Measurements from ENCODE around the gene NBEAL1.
"Not testable (repeated sequence)": the region's sequence is repeated elsewhere in the genome, so short reads cannot be mapped to it uniquely, and the experiment has no call there.

The NBEAL1 gene

GRCh38 chr2:203014456-203015199 lies at the start of gene NBEAL1:
NBEAL1 (plus strand) TSS chr2:203014875; CDS start chr2:203016385, 1,510 bp downstream.
- peak; percentile 98 for DNase-seq

DNA sequence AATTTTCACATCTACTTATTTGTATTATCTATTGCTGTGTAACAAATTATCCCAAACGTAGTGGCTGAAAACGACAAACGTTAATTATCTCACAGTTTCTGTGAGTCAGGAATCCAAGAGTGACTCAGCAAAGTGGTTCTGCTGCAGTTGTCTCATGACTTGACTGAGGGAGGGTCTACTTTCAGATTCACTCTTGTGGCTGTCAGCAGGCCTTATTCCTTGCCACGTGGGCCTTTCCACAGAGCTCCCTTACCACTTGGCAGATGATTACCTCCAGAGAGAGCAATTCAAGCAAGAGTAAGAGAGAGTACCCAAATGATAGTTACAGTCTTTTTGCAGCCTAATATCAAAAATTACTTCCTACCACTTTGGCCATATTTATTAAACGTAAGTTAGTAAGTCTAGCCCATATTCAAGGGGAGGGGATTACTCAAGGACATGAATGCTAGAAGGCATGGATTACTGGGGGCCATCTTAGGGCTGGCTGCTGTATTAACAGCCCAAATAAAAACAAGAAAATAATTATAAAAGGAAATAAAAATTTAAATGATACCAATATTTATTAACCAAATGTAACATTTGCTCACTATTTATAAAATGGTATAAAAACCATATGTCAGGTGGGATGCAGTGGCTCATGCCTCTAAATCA lies 48.7 kb upstream of the NBEAL1 start:
- DNase-seq = no peak

GRCh38 chr2:202969404-202969803 lies 45.3 kb upstream of the NBEAL1 start:
- DNase-seq = not testable (repeated sequence)

- no peak for DNase-seq
Observed at GRCh38 chr2:202976809-202977208, 37.9 kb upstream of the NBEAL1 start.

- no peak for DNase-seq
Observed at GRCh38 chr2:202982779-202983491, 31.7 kb upstream of the NBEAL1 start.

GRCh38 chr2:202989749-202990148 lies 24.9 kb upstream of the NBEAL1 start:
- DNase-seq = no peak

- DNase-seq = no peak
Observed at GRCh38 chr2:202990501-202990900, 24.2 kb upstream of the NBEAL1 start.

GRCh38 chr2:202997113-202997512 lies 17.6 kb upstream of the NBEAL1 start:
- DNase-seq = not testable (repeated sequence)

- no peak for DNase-seq
Observed at GRCh38 chr2:203002054-203002821, 12.4 kb upstream of the NBEAL1 start.

DNA sequence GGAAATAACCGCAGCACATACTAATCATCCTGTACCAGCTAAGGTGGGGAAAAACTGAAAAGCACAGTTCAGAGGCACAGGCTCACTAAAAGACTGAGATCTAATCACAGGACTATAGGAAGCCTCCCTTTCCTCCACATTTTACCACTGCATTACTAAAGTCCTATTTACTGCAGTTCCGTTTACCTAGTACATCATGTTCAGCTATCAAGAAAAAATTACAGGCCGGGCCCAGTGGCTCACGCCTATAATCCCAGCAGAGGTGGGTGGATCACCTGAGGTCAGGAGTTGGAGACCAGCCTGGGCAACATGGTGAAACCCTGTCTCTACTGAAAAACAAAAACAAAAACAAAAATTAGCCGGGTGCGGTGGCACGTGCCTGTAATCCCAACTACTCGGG lies 11.0 kb upstream of the NBEAL1 start:
- DNase-seq = no peak

DNA sequence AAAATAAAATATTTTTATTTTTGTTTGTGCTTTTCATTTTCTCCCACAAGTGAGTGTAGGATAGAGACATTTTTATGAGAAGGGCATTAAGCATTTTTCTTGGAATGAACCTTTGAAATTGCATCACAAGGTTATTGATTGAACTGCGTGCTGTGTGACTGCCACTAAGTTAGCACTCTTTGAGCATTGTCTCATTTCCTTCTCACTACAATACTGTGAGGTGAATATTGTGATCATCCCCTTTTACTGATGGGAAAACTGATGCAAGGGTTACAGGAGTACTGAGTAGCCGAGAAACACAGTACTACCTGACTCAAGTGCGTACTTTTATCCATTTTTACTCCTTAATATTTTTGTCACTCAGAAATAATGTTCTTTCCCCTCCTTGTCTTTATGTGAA lies 2.0 kb downstream of the NBEAL1 start:
- DNase-seq = no peak

DNA sequence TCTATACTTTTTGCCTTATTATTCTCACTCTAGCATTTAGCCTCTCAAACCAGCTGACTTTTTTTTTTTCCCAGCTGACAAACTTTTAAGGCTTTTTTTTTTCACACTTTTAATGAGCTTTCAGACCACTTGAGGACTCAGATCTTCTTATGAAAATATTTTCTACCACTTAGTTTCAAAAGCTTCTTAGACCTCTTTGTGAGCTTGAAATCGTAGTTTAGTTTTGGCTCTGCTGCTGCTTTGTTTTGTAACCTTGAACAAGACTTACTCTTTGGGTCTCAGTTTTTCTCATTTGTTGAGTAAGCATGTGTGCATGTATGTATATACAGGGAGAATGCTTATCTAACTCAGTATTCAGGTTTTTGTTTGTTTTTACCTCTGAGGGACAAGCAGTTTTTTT lies 3.5 kb downstream of the NBEAL1 start:
- DNase-seq = no peak

DNA sequence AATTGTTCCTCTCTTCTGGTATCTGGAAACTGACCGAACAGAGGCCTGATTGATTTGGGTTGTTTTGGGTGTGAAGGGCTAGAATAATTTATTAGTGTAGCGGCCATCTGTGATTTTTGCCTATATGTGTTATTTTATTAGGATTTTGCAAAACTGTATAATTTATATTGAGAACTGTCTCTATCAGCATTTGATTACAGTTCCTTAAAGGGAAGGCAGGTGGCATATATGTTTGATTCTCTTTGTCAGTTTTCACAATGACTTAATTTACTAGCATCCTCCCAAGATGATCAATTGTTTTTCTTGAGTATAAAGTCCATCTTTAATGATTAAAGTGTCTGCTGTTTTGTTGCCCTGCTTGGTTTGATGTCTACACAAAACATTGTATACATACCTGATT lies 4.5 kb downstream of the NBEAL1 start:
- no peak for DNase-seq

DNA sequence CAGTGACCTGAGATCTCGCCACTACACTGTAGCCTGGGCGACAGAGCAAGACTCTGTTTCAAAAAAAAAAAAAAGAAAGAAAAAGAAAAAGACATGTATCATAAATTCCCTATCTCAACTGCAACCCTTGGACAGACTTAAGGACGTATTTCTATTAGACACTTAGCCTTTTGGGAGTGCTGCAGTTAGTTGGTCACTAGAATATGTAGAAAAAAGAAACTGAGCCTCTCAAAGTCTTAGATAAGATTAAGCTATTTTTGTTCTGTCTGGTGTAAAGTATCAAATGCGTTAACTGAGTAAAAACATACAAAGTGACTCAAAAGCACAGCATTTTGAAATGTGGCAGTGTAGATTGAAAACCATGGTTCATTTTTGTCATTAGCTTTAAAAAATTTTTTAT lies 7.3 kb downstream of the NBEAL1 start:
- no peak for DNase-seq

- no peak for DNase-seq
Observed at GRCh38 chr2:203022751-203023150, 8.1 kb downstream of the NBEAL1 start.

- no peak for DNase-seq
Observed at GRCh38 chr2:203025592-203025991, 10.9 kb downstream of the NBEAL1 start.

DNA sequence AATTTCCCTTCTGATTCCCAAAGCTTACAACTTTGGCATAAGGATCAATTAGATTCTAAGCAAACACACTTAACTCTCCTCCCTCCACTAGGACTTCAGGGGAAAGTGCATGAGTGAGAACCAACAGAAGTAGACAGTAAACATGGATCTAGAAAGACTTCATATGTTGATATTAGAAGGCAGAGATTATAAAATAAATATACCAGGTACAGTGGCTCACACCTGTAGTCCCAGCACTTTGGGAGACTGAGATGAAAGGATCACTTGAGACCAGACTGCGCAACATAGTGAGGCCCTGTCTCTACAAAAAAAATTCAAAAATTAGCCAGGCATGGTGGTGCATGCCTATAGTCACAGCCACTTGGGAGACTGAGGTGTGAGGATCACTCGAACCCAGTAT lies 15.9 kb downstream of the NBEAL1 start:
- DNase-seq = no peak

- no peak for DNase-seq
Observed at GRCh38 chr2:203030991-203031390, 16.3 kb downstream of the NBEAL1 start.

DNA sequence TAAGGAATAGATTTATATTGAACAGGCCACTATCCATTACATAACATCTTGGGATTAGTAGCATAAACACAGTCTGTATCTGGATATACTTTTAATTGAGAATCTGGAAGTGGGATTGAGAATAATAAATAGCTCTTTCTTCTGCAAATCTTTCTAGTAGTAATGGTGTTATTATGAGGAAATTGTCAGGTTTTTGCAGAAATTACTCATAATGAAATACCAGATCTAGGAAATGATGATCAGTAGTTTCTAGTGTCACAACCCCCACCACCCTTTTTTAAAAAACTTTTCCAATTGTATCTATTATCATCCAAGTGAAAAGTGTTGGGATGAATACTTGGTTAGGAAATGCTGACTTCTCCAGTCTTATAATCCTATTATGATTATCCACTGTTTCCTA lies 18.7 kb downstream of the NBEAL1 start:
- no peak for DNase-seq

DNA sequence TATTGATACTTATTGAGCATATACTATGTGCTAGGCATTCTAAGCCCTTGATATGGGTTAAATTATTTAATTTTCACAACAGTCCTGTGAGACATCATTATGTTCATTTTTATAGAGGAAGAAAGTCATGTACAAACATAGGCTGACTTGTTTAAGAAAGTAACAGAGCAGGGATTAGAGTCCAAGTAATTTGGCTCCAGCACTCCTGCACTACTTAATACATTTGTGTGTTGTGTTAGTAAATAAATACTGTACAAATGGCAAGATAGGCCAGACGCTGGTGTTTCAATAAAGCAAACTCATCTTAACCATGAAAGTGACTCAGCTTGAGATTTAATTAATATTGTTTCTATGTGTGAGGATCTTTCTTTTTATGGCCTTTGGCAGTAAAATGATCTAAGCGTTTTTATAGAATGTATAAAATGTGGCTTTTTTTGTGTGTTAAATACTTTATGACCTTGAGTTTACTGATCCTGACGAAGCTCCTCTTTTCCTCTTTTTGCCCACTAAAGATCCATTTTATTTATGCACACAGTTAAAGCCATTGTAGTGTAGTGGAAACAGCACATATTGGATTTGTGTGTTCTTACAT lies 21.3 kb downstream of the NBEAL1 start:
- DNase-seq = no peak

GRCh38 chr2:203037026-203037425 lies 22.4 kb downstream of the NBEAL1 start:
- no peak for DNase-seq

DNA sequence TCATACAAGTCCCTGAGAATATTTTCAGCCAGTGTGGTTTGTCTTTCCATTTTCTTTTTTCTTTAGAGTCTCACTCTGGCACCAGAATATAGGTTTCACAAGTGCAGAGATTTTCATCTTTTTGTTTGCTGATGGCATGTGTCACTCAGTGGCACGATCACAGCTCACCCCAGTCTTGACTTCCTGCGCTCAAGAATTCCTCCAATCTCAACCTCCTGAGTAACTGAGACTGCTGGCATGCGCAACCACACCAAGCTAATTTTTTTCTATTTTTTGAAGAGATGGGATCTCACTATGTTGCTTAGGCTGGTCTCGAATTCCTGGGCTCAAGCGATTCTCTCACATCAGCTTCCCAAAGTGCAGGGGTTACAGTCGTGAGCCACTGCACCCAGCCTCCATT lies 23.9 kb downstream of the NBEAL1 start:
- no peak for DNase-seq

- not testable (repeated sequence) for DNase-seq
Observed at GRCh38 chr2:203039211-203039610, 24.5 kb downstream of the NBEAL1 start.
